Neural cell (in vitro differentiated cells): Measurements from ENCODE around the gene CHPF2.

Experiments
- CTCF ChIP-seq: fragments of 450-650 bp; IDR thresholded peaks from 2 replicates; pipeline ENCODE4 v1.5.1; 2014; ENCODE audit warnings: antibody characterized with exemption, mild to moderate bottlenecking, moderate library complexity; ENCODE audit not compliant: poor library complexity, severe bottlenecking
- EP300 ChIP-seq: fragments of 450-650 bp; conservative IDR thresholded peaks from 2 replicates; pipeline ENCODE4 v1.6.1; 2014; ENCODE audit warnings: antibody characterized with exemption, mild to moderate bottlenecking, moderate library complexity; ENCODE audit not compliant: poor library complexity, severe bottlenecking
- EZH2 ChIP-seq: fragments of 200-600, 300-800 bp; shearing (Covaris generic), sonication (generic); IDR thresholded peaks from 2 replicates; pipeline ENCODE4 v1.6.1; 2014; ENCODE audit warnings: antibody characterized with exemption, low read length, borderline replicate concordance, mild to moderate bottlenecking; ENCODE audit not compliant: insufficient read depth, poor library complexity, severe bottlenecking
- MXI1 ChIP-seq: fragments of 450-650 bp; conservative IDR thresholded peaks from 2 replicates; pipeline ENCODE4 v1.6.1; 2014; ENCODE audit warnings: antibody characterized with exemption, mild to moderate bottlenecking; ENCODE audit not compliant: poor library complexity, severe bottlenecking
- POLR2AphosphoS5 ChIP-seq: IDR thresholded peaks from 2 replicates; pipeline ENCODE4 v1.6.1; 2012
- REST ChIP-seq: IDR thresholded peaks from 2 replicates; pipeline ENCODE4 v1.6.1; 2012; ENCODE audit warnings: borderline replicate concordance
- SMC3 ChIP-seq: fragments of 450-650 bp; conservative IDR thresholded peaks from 2 replicates; pipeline ENCODE4 v1.6.1; 2014; ENCODE audit warnings: antibody characterized with exemption, mild to moderate bottlenecking, moderate library complexity; ENCODE audit not compliant: poor library complexity
- TAF1 ChIP-seq: IDR thresholded peaks from 2 replicates; pipeline ENCODE4 v1.6.1; 2012; ENCODE audit warnings: low read depth

GRCh38 chr7:151274396-151274795 is 42.1 kb downstream of the CHPF2 start:
- no peak for TF ChIP-seq MXI1
- TF ChIP-seq EP300, result no peak
- TF ChIP-seq CTCF, result no peak
- no peak for TF ChIP-seq POLR2AphosphoS5
- no peak for TF ChIP-seq REST
- no peak for TF ChIP-seq EZH2
- no peak for TF ChIP-seq TAF1
- TF ChIP-seq SMC3, result no peak
